Liver (tissue), 3 donors: ENCODE data around the gene PTPRN.

ENCODE experiments used
- CTCF ChIP-seq: fragments of 150-350 bp; IDR thresholded peaks from 2 replicates; pipeline ENCODE4 v1.5.1; 2017; ENCODE audit warnings: improper control_type of control experiment, low read depth, low read length; ENCODE audit not compliant: missing input control
- EGR1 ChIP-seq, 2 donors: IDR thresholded peaks; 2 replicates each; pipeline ENCODE4 v1.6.1; 2016 to 2018; ENCODE audit warnings: antibody characterized with exemption in 2 of 2, low read depth in 2 of 2
- HNF4A ChIP-seq, 2 donors: conservative IDR thresholded peaks; 2 replicates each; pipeline ENCODE4 v1.6.1; 2016; ENCODE audit warnings: antibody characterized with exemption in 2 of 2, mild to moderate bottlenecking in 2 of 2
- REST ChIP-seq: IDR thresholded peaks from 2 replicates; pipeline ENCODE4 v1.6.1; 2016; ENCODE audit warnings: antibody characterized with exemption, mild to moderate bottlenecking
- ZBTB33 ChIP-seq: IDR thresholded peaks from 2 replicates; pipeline ENCODE4 v1.6.1; 2016; ENCODE audit warnings: antibody characterized with exemption
- donor health status: healthy.
- donor health status: healthy.

DNA sequence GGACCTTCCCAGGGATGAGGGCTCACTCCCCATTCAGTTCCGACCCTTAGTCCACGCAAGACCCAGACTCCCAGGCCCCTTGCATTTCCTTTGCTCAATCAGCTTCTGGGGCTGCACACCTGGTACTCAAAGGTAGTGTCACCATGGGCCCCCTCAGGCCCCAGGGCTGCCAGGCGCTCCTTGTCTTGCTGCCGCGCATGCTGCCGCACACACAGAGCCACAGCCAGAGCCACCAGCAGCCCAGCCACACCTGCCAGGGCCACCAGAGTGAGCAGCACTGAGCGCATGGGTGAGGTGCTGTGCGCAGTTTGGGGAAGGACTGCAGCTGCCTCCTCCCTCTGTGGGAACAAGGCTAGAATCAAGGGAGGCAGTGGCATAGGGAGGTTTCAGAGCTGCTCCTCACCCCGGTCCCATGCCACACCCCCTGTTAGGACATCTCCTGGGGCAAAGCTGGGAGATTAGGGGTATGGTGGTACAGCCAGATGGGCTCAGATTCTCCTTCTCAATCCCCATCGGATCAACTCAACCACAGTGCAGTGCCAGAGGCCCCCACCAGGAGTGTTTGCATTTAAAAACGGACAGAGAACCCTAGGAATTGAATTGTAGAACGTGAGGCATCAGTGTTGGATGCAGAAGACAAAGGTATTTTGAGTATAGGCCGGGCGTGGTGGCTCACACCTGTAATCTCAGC is 11.3 kb downstream of the PTPRN start:
- TF ChIP-seq CTCF (no peak), ZBTB33 (no peak), EGR1 (IDR thresholded peaks at IDR 0.05; ENCODE audit: low read depth in 2 of 2) (no peak), REST (no peak), HNF4A (conservative IDR thresholded peaks at IDR 0.05) (no peak)
